T47D (cell line): ENCODE measurements around the gene DAND5.

Source experiments
- DNase-seq, 2 experiments: peaks; one replicate each; pipeline versions ENCODE4 v3.0.0 to v3.0.0-alpha.2; 2011 to 2012; ENCODE audit warnings: low read depth in 1 of 2, low spot score in 1 of 2
- JUND ChIP-seq: IDR thresholded peaks from 2 replicates; pipeline ENCODE4 v1.6.1; 2012; ENCODE audit warnings: low read depth
- in situ Hi-C: cut with HindIII; loops from 2 replicates; pipeline ENCODE4 v1.10.0; 2016; ENCODE audit warnings: low sequenced_read_pairs, low pct_unique_long_range_greater_than_20kb

DAND5 gene

GRCh38 chr19:13006431-13007281 lies 37.3 kb downstream of the DAND5 start:
- no peak for TF ChIP-seq JUND
- DNase-seq: no peak
- in situ Hi-C loops: no loop called here

GRCh38 chr19:13007292-13008045 lies 38.1 kb downstream of the DAND5 start:
- in situ Hi-C loops: no loop called here

GRCh38 chr19:13008926-13009787 lies 39.8 kb downstream of the DAND5 start:
- no peak for DNase-seq
- TF ChIP-seq JUND: no peak
- in situ Hi-C loops: no loop called here

More at GRCh38 chr19:13007292-13008045, 38.1 kb downstream of the DAND5 start:
- DNase-seq: peak in 1 of 2 experiments; percentile 79
- no peak for TF ChIP-seq JUND

- no peak for TF ChIP-seq JUND
- in situ Hi-C loops: no loop called here
- no peak for DNase-seq
These were observed 40.9 kb downstream of the DAND5 start for GRCh38 chr19:13010038-13010991.

GRCh38 chr19:13010992-13011652 lies 41.7 kb downstream of the DAND5 start:
- in situ Hi-C loops: no loop called here
- no peak for TF ChIP-seq JUND
- DNase-seq: no peak

GRCh38 chr19:13011653-13012389 lies 42.4 kb downstream of the DAND5 start:
- TF ChIP-seq JUND: no peak
- in situ Hi-C loops: no loop called here
- DNase-seq: no peak

- in situ Hi-C loops: no loop called here
- DNase-seq: no peak
- no peak for TF ChIP-seq JUND
These were observed 43.0 kb downstream of the DAND5 start for GRCh38 chr19:13012390-13012689.

GRCh38 chr19:13012690-13013608 lies 43.6 kb downstream of the DAND5 start:
- DNase-seq: no peak
- TF ChIP-seq JUND: no peak
- in situ Hi-C loops: no loop called here

- DNase-seq: no peak
- in situ Hi-C loops: no loop called here
- TF ChIP-seq JUND: no peak
These were observed 44.3 kb downstream of the DAND5 start for GRCh38 chr19:13013649-13014048.
